ENCODE results near the gene CTDSPL2.
"Not testable (repeated sequence)": the region's sequence is repeated elsewhere in the genome, so short reads cannot be mapped to it uniquely, and the experiment has no call there.

- not testable (repeated sequence) for TF ChIP-seq CTCF (IDR thresholded peaks at IDR 0.05; ENCODE audit: extremely low read depth in 1 of 2, insufficient read depth in 1 of 2, low read depth in 1 of 2, low read length in 2 of 2); POLR2A (IDR thresholded peaks at IDR 0.05; ENCODE audit: low read depth, low read length)
Observed at GRCh38 chr15:44549152-44549551, 121.7 kb downstream of the CTDSPL2 start.
